IMR-90 (cell line): Measurements from ENCODE around the gene ARNT2. TPM values are rescaled to one million over a fixed set of nuclear protein-coding genes. Genes with fewer than 3 reads are reported as not detected.

ENCODE experiments used
- ATAC-seq: fragments of 200-7000 bp; cut with Tn5 transposase; 2 replicates; pipeline ENCODE4 v1.9.1; 2020; ENCODE audit warnings: low read depth, mild to moderate bottlenecking, moderate library complexity
- BruUV-seq: library from RNA; stranded (reverse); fragments of 400-500 nt; replicated peaks from 2 replicates; lab custom pipeline; 2021; lab: Mats Ljungman, UMichigan
- CTCF ChIA-PET: fragments of 300-600 bp; formaldehyde crosslinking; extraction: SDS; loops from one replicate; lab custom pipeline; 2021; ENCODE audit warnings: antibody characterized with exemption; lab: Yijun Ruan, JAX
- POLR2A ChIA-PET: fragments of 300-600 bp; sonication (Branson Sonifier 250); formaldehyde crosslinking; loops from one replicate; lab custom pipeline; 2022; ENCODE audit warnings: antibody characterized with exemption; ENCODE audit not compliant: unreplicated experiment; lab: Charles Lee
- DNase-seq: peaks from one replicate; pipeline ENCODE4 v3.0.0; 2013
- H2AFZ ChIP-seq: replicated peaks from 2 replicates; pipeline ENCODE3; 2013; ENCODE audit warnings: low read length, mild to moderate bottlenecking; ENCODE audit not compliant: poor library complexity
- H2AK5ac ChIP-seq: 2 replicates; pipeline ENCODE4 v1.6.1; 2013; ENCODE audit warnings: low read depth, low read length, inconsistent platforms
- H2AK9ac ChIP-seq: replicated peaks from 2 replicates; pipeline ENCODE3; 2013; ENCODE audit warnings: mild to moderate bottlenecking, low read depth, low read length, moderate library complexity; ENCODE audit not compliant: poor library complexity
- H2BK120ac ChIP-seq: 2 replicates; pipeline ENCODE4 v1.6.1; 2013; ENCODE audit warnings: low read depth, low read length, inconsistent platforms
- H2BK15ac ChIP-seq: 3 replicates; pipeline ENCODE4 v1.6.1; 2013; ENCODE audit warnings: low read depth, low read length, inconsistent platforms
- H2BK20ac ChIP-seq: 2 replicates; pipeline ENCODE4 v1.6.1; 2013; ENCODE audit warnings: low read depth, mild to moderate bottlenecking, inconsistent platforms, low read length, moderate library complexity
- H2BK5ac ChIP-seq: 2 replicates; pipeline ENCODE4 v1.6.1; 2013; ENCODE audit warnings: mild to moderate bottlenecking, low read depth, low read length, inconsistent platforms; ENCODE audit not compliant: poor library complexity, severe bottlenecking
- H3K14ac ChIP-seq: replicated peaks from 2 replicates; pipeline ENCODE4 v1.6.1; 2013; ENCODE audit warnings: low read depth, low read length, inconsistent platforms
- H3K18ac ChIP-seq: 2 replicates; pipeline ENCODE4 v1.6.1; 2013; ENCODE audit warnings: low read depth, low read length, control low read depth
- H3K23ac ChIP-seq: 2 replicates; pipeline ENCODE4 v1.6.1; 2013; ENCODE audit warnings: low read depth, low read length, inconsistent platforms
- H3K27ac ChIP-seq: 2 replicates; pipeline ENCODE4 v1.5.1; 2013; ENCODE audit warnings: mild to moderate bottlenecking, control low read depth, low read length; ENCODE audit not compliant: insufficient read depth
- H3K27me3 ChIP-seq: 2 replicates; pipeline ENCODE4 v1.6.1; 2013; ENCODE audit warnings: low read length; ENCODE audit not compliant: control insufficient read depth, insufficient read depth
- H3K36me3 ChIP-seq: 2 replicates; pipeline ENCODE4 v1.6.1; 2013; ENCODE audit warnings: low read length, mixed read lengths; ENCODE audit not compliant: control insufficient read depth, insufficient read depth
- H3K4ac ChIP-seq: 2 replicates; pipeline ENCODE4 v1.6.1; 2013; ENCODE audit warnings: low read depth, low read length, inconsistent platforms
- H3K4me1 ChIP-seq: 2 replicates; pipeline ENCODE4 v1.6.1; 2013; ENCODE audit warnings: low read length, mixed read lengths; ENCODE audit not compliant: control insufficient read depth, insufficient read depth
- H3K4me2 ChIP-seq: 2 replicates; pipeline ENCODE4 v1.6.1; 2013; ENCODE audit warnings: low read depth, mild to moderate bottlenecking, control low read depth, low read length, moderate library complexity
- H3K4me3 ChIP-seq: 2 replicates; pipeline ENCODE4 v1.5.1; 2013; ENCODE audit warnings: low read depth, mild to moderate bottlenecking, control low read depth, low read length, moderate library complexity; ENCODE audit not compliant: insufficient read depth
- H3K56ac ChIP-seq: 2 replicates; pipeline ENCODE4 v1.6.1; 2013; ENCODE audit warnings: low read length, inconsistent platforms; ENCODE audit not compliant: insufficient read depth; ENCODE audit errors: extremely low read depth
- H3K79me1 ChIP-seq, 2 experiments: 2 replicates each; pipeline ENCODE4 v1.6.1; 2013; ENCODE audit warnings: low read length in 2 of 2, inconsistent platforms in 1 of 2, low read depth in 1 of 2
- H3K9ac ChIP-seq: 2 replicates; pipeline ENCODE4 v1.6.1; 2013; ENCODE audit warnings: low read depth, low read length, control low read depth
- H3K9me1 ChIP-seq: 2 replicates; pipeline ENCODE4 v1.6.1; 2013; ENCODE audit warnings: low read length, inconsistent platforms; ENCODE audit not compliant: insufficient read depth
- H3K9me3 ChIP-seq: 2 replicates; pipeline ENCODE4 v1.6.1; 2013; ENCODE audit warnings: low read length; ENCODE audit not compliant: control insufficient read depth, insufficient read depth
- H4K20me1 ChIP-seq: 2 replicates; pipeline ENCODE4 v1.6.1; 2013; ENCODE audit warnings: low read length, inconsistent platforms; ENCODE audit not compliant: insufficient read depth
- H4K5ac ChIP-seq: 2 replicates; pipeline ENCODE4 v1.6.1; 2013; ENCODE audit warnings: mild to moderate bottlenecking, low read depth, low read length, control low read depth
- H4K8ac ChIP-seq, 2 experiments: 2 replicates each; pipeline ENCODE4 v1.6.1; 2013; ENCODE audit warnings: low read depth in 2 of 2, low read length in 2 of 2, control low read depth in 1 of 2, inconsistent platforms in 1 of 2
- H4K91ac ChIP-seq: 2 replicates; pipeline ENCODE4 v1.6.1; 2013; ENCODE audit warnings: low read depth, low read length, inconsistent platforms; ENCODE audit not compliant: insufficient read depth
- CHD1 ChIP-seq: IDR thresholded peaks from 2 replicates; pipeline ENCODE4 v1.6.1; 2012; ENCODE audit warnings: low read depth, low read length, improper control_type of control experiment
- MAFK ChIP-seq: IDR thresholded peaks from 2 replicates; pipeline ENCODE4 v1.6.1; 2012; ENCODE audit warnings: low read depth, low read length, improper control_type of control experiment
- NFE2L2 ChIP-seq: fragments of 150-350 bp; IDR thresholded peaks from 2 replicates; pipeline ENCODE4 v1.6.1; 2016; ENCODE audit warnings: low read depth, mild to moderate bottlenecking, low read length
- POLR2A ChIP-seq: IDR thresholded peaks from 2 replicates; pipeline ENCODE4 v1.6.1; 2012; ENCODE audit warnings: mild to moderate bottlenecking, low read depth, low read length
- RAD21 ChIP-seq: IDR thresholded peaks from 2 replicates; pipeline ENCODE4 v1.6.1; 2012; ENCODE audit warnings: low read length, improper control_type of control experiment
- SMC3 ChIP-seq: fragments of 150-350 bp; IDR thresholded peaks from 2 replicates; pipeline ENCODE4 v1.6.1; 2016; ENCODE audit warnings: low read depth, mild to moderate bottlenecking, antibody characterized with exemption, low read length, moderate library complexity
- WGBS, 2 experiments: methylation state at CpG; one replicate each; pipeline versions ENCODE4 v1.1.5 to v1.1.7; 2013; ENCODE audit warnings: missing lambda C conversion rate in 2 of 2; ENCODE audit not compliant: insufficient read length in 1 of 2; ENCODE audit errors: extremely low coverage in 2 of 2; 5-methylcytosine and 5-hydroxymethylcytosine counted together
- dilution Hi-C: fragments of 300-500 bp; cut with HindIII; formaldehyde crosslinking; loops from one replicate; pipeline ENCODE4 v1.14.3; 2018; ENCODE audit warnings: low sequenced_read_pairs; ENCODE audit not compliant: unreplicated experiment
- in situ Hi-C: fragments of 300-500 bp; cut with MboI; formaldehyde crosslinking; loops from 3 replicates; pipeline ENCODE4 v1.14.3; 2019; ENCODE audit warnings: low sequenced_read_pairs, inconsistent platforms, mixed read lengths
- intact Hi-C: fragments of 100-400 bp; cut with micrococcal nuclease; formaldehyde crosslinking; loops from 2 replicates; pipeline ENCODE4 v1.10.0; 2022
- polyA plus RNA-seq, 3 experiments: library from polyadenylated mRNA; depleted of rRNA; stranded (reverse); fragments of >200 nt; gene quantifications; 2 replicates each; pipeline ENCODE4 v1.2.3, GENCODE V29; 2012; ENCODE audit warnings: low replicate concordance in 1 of 3
- total RNA-seq: library from RNA; depleted of rRNA; stranded (reverse); fragments of >200 nt; gene quantifications from 2 replicates; pipeline ENCODE4 v1.2.3, GENCODE V29; 2012
- TF ChIP-seq, protein P1 (sequence below): fragments of 150-350 bp; IDR thresholded peaks from 2 replicates; pipeline ENCODE4 v1.6.1; 2017; ENCODE audit warnings: mild to moderate bottlenecking, antibody characterized with exemption, low read length, low read depth

ARNT2 gene
- total and polyA plus RNA-seq, 2 of the 4 experiments (the other 2 are of a cell fraction) = 18.2 to 19.0 TPM

DNA sequence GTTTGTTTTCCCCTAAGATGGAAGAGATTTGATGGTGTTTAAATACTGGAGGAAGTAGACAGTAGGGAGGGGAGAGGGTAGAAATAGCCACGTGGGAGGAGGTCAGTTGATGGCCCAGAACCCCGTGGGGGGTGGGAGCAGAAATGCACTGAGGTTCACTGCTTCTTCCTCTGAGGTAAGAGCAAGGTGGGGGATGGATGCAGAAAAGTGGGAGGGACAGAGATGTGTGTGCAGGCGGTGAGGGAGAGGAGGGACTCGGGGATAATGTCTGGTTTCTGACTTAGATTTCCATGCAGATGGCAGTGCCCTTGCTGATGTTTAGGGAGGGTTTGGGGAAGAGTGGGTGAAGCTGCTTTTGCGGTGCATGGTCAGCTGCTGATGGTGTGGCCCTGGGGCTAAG lies 102.9 kb downstream of the ARNT2 start:
- Histone ChIP-seq H3K9me1 (peaks cover 32% of the 10 kb centered on the region), H2BK5ac (peak overlapping the region; percentile 98), H2BK20ac (peak overlapping the region; percentile 98), H3K27me3 (no peaks in the 10 kb centered on the region), H2BK15ac (peak overlapping the region; percentile 95), H4K20me1 (no peaks in the 10 kb centered on the region), H4K91ac (peak overlapping the region; percentile 99), H3K23ac (peak overlapping the region; percentile 99), H2BK120ac (peak overlapping the region; percentile 99), H3K4me1 (peaks cover 22% of the 10 kb centered on the region), H3K4ac (peak overlapping the region; percentile 99), H3K9me3 (peaks cover 6% of the 10 kb centered on the region; the same call in 1 of the 2 replicates), H3K18ac (peak overlapping the region; percentile 97), H4K8ac (peak overlapping the region; percentile 97 to 99), H2AFZ (peak overlapping the region; percentile 3), H3K79me1 (peaks cover 17 to 41% of the 10 kb centered on the region in 2 experiments), H3K4me2 (peak overlapping the region; percentile 12), H3K14ac (peak overlapping the region; percentile 96), H3K4me3 (no peak overlapping the region), H3K27ac (peak overlapping the region; percentile 99), H2AK5ac (peak overlapping the region; percentile 100), H3K56ac (peak overlapping the region; percentile 98), H4K5ac (peak overlapping the region; percentile 97), H2AK9ac (peak overlapping the region; percentile 98), H3K36me3 (peaks cover 14% of the 10 kb centered on the region; the same call in 1 of the 2 replicates), H3K9ac (peak overlapping the region; percentile 90)
- intact Hi-C loops (loop anchor here (1.0 to 5.0 kb wide), 3 partner anchors 26 to 50 kb away; no protein-coding TSS in a partner anchor), in situ Hi-C loops (no loop called here), dilution Hi-C loops (no loop called here)
- WGBS, 2 experiments = 57% methylated on average over 5 of the region's 5 CpGs; no CpG with 5 or more reads in 1 of the 2 experiments
- TF ChIP-seq NFE2L2 = no peak
- TF ChIP-seq RAD21 = no peak
- TF ChIP-seq POLR2A = no peak
- TF ChIP-seq, protein P1, sequence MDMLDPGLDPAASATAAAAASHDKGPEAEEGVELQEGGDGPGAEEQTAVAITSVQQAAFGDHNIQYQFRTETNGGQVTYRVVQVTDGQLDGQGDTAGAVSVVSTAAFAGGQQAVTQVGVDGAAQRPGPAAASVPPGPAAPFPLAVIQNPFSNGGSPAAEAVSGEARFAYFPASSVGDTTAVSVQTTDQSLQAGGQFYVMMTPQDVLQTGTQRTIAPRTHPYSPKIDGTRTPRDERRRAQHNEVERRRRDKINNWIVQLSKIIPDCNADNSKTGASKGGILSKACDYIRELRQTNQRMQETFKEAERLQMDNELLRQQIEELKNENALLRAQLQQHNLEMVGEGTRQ = peak; percentile 48; the same call in 1 of the 2 replicates
- TF ChIP-seq CHD1 = no peak
- TF ChIP-seq SMC3 = no peak
- no peak for TF ChIP-seq MAFK
- DNase-seq (peak; percentile 64), ATAC-seq (peak; percentile 47)
- no TSS peak for BruUV-seq
- POLR2A ChIA-PET = interaction anchor here (1.0 kb wide), 1 partner anchor 12 kb away, joined by 6 read pairs; no protein-coding TSS in a partner anchor
- CTCF ChIA-PET = interaction anchor here (2.4 kb wide), 1 partner anchor 51 kb away, joined by 5 read pairs; no protein-coding TSS in a partner anchor
